Fibroblast of skin of back (primary cell): ENCODE measurements around the gene ELAPOR1.
"Not testable (repeated sequence)": the region's sequence is repeated elsewhere in the genome, so short reads cannot be mapped to it uniquely, and the experiment has no call there.

Source experiments
- DNase-seq: peaks from one replicate; pipeline ENCODE4 v3.0.0-alpha.2; 2013

Gene ELAPOR1

DNA sequence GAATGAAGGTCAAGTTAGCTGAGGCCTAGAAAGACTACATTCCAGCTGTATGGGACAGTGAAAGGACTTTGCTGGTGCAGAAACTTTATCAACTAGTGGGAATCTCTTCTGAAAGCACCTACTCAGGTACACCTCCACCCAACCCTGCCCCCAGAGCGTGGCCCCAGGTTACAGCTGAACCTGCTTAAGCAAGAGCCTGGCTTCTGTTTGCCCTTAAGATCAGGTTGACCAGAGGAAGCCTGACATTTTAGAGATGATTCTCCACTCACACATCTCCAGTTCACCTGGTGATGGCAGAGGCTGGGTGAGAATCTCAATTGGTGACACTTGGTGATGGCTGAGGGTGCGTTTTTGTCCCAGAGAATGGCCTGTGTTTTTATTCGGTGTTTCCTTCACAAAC, 24.0 kb downstream of the ELAPOR1 start:
- no peak for DNase-seq

GRCh38 chr1:109138358-109138757, 24.4 kb downstream of the ELAPOR1 start:
- no peak for DNase-seq

- DNase-seq: no peak
Measured at GRCh38 chr1:109140392-109140791, 26.5 kb downstream of the ELAPOR1 start.

DNA sequence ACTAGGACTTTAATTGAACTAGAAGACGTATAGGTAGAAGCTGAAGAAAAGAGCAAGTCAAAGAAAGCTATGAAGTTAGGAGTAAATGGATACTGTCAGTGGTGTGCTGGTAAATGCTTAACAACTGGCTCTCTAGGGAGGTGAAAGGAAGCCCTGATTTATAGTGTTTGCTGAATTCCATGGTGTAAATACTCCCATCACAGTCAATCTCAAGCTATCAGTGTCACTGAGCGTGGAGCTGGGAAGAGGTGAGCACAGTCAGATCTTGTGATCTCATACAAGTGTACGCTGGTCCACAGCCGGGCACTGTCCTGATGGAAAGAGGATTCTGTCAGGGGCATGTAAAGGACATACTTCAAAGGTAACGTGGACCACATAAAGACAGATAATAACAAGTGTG, 28.3 kb downstream of the ELAPOR1 start:
- no peak for DNase-seq

GRCh38 chr1:109142725-109143124, 28.8 kb downstream of the ELAPOR1 start:
- DNase-seq: not testable (repeated sequence)

- no peak for DNase-seq
Measured at GRCh38 chr1:109148987-109149561, 35.2 kb downstream of the ELAPOR1 start.

- no peak for DNase-seq
Measured at GRCh38 chr1:109149874-109150601, 36.1 kb downstream of the ELAPOR1 start.

- peak; percentile 78 for DNase-seq
Measured at GRCh38 chr1:109151146-109151990, 37.5 kb downstream of the ELAPOR1 start.

GRCh38 chr1:109152196-109152595, 38.3 kb downstream of the ELAPOR1 start:
- DNase-seq: no peak

DNA sequence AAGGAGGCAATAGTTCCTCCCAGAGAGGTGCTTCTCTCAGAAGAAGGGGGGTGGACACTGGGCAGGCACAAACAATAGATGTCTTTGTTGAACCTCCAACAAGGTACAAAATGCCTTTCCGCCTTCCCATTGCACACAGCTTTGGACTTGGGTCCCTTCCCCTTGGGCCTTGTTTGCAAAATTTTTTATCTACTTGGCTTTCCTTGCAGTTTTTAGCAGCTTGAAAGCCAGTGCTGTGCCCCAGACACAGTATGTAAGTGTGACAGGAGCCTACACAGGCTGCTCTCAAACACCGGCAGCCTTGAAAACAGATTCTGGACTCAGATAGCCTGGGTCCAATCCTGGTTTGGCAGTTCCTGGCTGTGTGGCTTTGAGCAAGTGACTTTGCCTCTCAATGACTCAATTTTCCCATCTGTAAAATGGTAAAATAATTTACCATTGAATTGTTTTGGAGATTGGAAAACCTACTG, 43.0 kb downstream of the ELAPOR1 start:
- DNase-seq: no peak

DNA sequence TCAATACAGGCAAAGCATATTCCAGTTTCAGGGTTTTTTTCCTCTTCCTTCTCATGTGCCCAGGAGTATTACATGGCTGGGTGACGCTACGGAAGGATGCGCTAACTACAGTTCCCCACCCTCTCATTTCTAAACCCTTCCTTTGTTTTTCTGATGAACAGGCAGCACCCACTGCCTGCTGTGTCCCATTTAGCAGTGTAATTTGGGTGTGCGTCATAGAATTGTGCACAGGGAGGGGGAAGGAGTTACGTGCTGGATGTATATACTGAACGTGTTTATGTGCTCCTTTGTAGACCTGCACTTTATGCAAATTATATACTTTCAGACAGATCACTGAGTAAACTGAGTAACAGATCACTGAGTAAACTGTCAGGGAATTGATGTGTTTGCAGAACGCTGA, 44.5 kb downstream of the ELAPOR1 start:
- no peak for DNase-seq

DNA sequence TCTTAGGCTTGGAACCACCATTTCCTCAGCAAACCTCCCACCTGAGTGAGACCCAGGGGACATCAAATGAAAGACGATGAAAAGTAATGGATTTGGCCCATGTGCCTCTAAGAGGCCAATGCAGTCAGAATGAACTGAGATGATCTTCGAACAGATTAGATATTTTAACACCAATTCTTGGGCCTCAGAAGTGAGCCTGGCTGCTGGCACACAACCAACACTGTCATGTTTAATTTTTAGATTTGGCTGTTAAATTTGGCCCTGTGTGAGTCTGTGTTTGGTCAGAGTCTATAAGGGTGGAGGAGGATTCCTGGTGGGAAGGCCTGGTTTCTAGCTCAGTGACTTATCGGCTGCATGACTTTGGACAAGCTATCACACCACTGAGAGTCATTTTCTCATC, 45.4 kb downstream of the ELAPOR1 start:
- no peak for DNase-seq

GRCh38 chr1:109160071-109160840, 46.3 kb downstream of the ELAPOR1 start:
- no peak for DNase-seq

DNA sequence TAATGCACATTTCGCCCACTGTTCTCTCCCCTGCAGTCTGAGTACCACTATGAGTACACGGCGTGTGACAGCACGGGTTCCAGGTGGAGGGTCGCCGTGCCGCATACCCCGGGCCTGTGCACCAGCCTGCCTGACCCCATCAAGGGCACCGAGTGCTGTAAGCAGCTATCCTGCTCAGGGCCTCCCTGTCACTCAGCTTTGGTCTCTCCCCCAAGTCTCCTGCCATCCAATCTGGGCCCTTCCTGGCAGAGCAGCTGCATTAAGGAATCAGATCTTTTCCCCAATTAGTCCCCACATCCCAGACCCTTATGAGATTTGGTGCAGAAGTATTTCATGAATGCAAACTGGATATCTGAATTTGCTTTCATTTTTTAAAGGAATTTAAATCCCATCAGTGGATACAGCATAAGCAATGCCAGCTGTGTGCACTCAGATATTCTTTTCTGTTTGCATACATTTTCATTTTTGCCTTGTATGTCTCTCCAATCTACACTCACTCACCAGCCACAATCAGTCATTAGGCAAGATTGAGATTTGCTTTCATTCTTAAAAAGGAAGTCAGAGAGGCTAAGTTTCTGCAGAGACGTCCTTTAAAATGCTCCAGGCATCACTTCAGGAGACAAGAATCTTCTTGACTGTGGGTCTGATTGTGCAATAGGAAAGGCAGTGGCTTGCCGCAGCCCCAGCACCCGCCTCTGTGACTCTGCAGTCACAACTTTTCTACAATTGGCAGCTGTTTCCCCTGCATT, 48.1 kb downstream of the ELAPOR1 start:
- peak; percentile 81 for DNase-seq

DNA sequence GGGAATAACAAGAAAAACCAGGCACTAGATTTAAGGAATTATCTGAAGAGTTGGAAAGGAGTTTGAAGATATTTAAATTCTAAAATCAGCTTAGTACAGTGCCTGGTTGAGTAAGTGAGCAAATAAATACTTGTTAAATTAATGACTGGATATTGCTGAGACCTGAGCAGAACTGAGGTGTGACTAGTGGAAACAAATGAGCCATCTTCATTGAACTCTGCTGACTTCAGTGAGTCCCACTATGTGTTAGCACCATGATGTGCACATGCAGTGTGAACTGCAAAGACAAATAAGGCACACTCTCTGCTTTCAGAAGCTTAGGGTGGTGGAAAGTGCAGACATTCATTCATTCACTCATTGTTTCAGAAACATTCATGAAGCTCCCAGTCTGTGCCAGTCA, 48.7 kb downstream of the ELAPOR1 start:
- DNase-seq: no peak

- DNase-seq: no peak
Measured at GRCh38 chr1:109163551-109163950, 49.6 kb downstream of the ELAPOR1 start.
